GM23338 (cell line): ENCODE measurements around the gene RNF32.

Source experiments
- CREB1 ChIP-seq: fragments of 250-450 bp; sonication (Bioruptor Pico); IDR thresholded peaks from 2 replicates; pipeline ENCODE4 v1.5.0; 2020; ENCODE audit warnings: low read depth, mild to moderate bottlenecking, moderate library complexity
- CTCF ChIP-seq, 2 experiments: fragments of 200-600 bp in 1 of 2; sonication (generic) in 1 of 2; conservative IDR thresholded peaks; 2 replicates each; pipeline versions ENCODE4 v1.5.1 to v1.6.1; 2016 to 2017; ENCODE audit warnings: antibody characterized with exemption in 2 of 2, low read depth in 2 of 2, mild to moderate bottlenecking in 2 of 2, moderate library complexity in 1 of 2
- ETS1 ChIP-seq: IDR thresholded peaks from 2 replicates; pipeline ENCODE4 v1.6.1; 2016; ENCODE audit warnings: antibody characterized with exemption
- EZH2 ChIP-seq: fragments of 200-600 bp; sonication (generic); IDR thresholded peaks from one replicate; pipeline ENCODE4 v1.8.0; 2017; ENCODE audit warnings: antibody characterized with exemption, mild to moderate bottlenecking, low read depth; ENCODE audit not compliant: unreplicated experiment
- EZH2phosphoT487 ChIP-seq: fragments of 200-600 bp; sonication (generic); IDR thresholded peaks from one replicate; pipeline ENCODE4 v1.8.1; 2018; ENCODE audit warnings: antibody characterized with exemption; ENCODE audit not compliant: unreplicated experiment
- POLR2AphosphoS5 ChIP-seq: IDR thresholded peaks from 2 replicates; pipeline ENCODE4 v1.6.1; 2016; ENCODE audit warnings: antibody characterized with exemption, low read depth
- REST ChIP-seq: IDR thresholded peaks from one replicate; pipeline ENCODE4 v1.6.1; 2018; ENCODE audit warnings: antibody characterized with exemption; ENCODE audit not compliant: unreplicated experiment
- ZNF331 ChIP-seq: fragments of 250-450 bp; sonication (Bioruptor Pico); IDR thresholded peaks from 2 replicates; pipeline ENCODE4 v1.5.0; 2020; ENCODE audit warnings: low read depth, mild to moderate bottlenecking, moderate library complexity
- ZNF462 ChIP-seq: fragments of 250-450 bp; sonication (Bioruptor Pico); IDR thresholded peaks from 2 replicates; pipeline ENCODE4 v1.5.0; 2020; ENCODE audit warnings: mild to moderate bottlenecking, moderate library complexity

- no peak for TF ChIP-seq POLR2AphosphoS5
- TF ChIP-seq CTCF (conservative IDR thresholded peaks at IDR 0.05; ENCODE audit: low read depth in 2 of 2) = no peak
- no peak for TF ChIP-seq REST
- no peak for TF ChIP-seq EZH2
- no peak for TF ChIP-seq CREB1 (CRISPR knock-in tag)
- TF ChIP-seq EZH2phosphoT487 = no peak
- TF ChIP-seq ETS1 = no peak
- TF ChIP-seq ZNF462 = no peak
- no peak for TF ChIP-seq ZNF331 (CRISPR knock-in tag)
These were observed 37.6 kb upstream of the RNF32 start for GRCh38 chr7:156603011-156603410.
